NCI-H1048 (cell line): ENCODE measurements around the gene KLHL30.

ENCODE experiments used
- DNase-seq: peaks from one replicate; lab custom pipeline; 2025; lab: John Stamatoyannopoulos, UW

Gene KLHL30

GRCh38 chr2:238138331-238139195 lies at the start of gene KLHL30:
KLHL30 (plus strand) TSS chr2:238138668; CDS start chr2:238140755, 2,087 bp downstream.
- DNase-seq: no peak

GRCh38 chr2:238090887-238091286 lies 47.6 kb upstream of the KLHL30 start:
- no peak for DNase-seq

- DNase-seq: no peak
Measured at GRCh38 chr2:238091436-238092060, 46.9 kb upstream of the KLHL30 start.

GRCh38 chr2:238092486-238093035 lies 45.9 kb upstream of the KLHL30 start:
- DNase-seq: no peak

GRCh38 chr2:238093181-238094140 lies 45.0 kb upstream of the KLHL30 start:
- no peak for DNase-seq

GRCh38 chr2:238094438-238095022 lies 43.9 kb upstream of the KLHL30 start:
- DNase-seq: no peak

- no peak for DNase-seq
Measured at GRCh38 chr2:238095143-238095542, 43.3 kb upstream of the KLHL30 start.

GRCh38 chr2:238096311-238097011 lies 42.0 kb upstream of the KLHL30 start:
- no peak for DNase-seq

GRCh38 chr2:238097201-238097987 lies 41.1 kb upstream of the KLHL30 start:
- no peak for DNase-seq

- peak; percentile 62 for DNase-seq
Measured at GRCh38 chr2:238097988-238098871, 40.2 kb upstream of the KLHL30 start.

- peak; percentile 18 for DNase-seq
Measured at GRCh38 chr2:238098901-238099713, 39.4 kb upstream of the KLHL30 start.

GRCh38 chr2:238099714-238100048 lies 38.8 kb upstream of the KLHL30 start:
- DNase-seq: no peak

- no peak for DNase-seq
Measured at GRCh38 chr2:238100049-238100820, 38.2 kb upstream of the KLHL30 start, which contains the start of gene ESPNL. ESPNL (plus strand) TSS chr2:238100340; CDS start chr2:238100420, 80 bp downstream.

- DNase-seq: no peak
Measured at GRCh38 chr2:238100821-238101771, 37.4 kb upstream of the KLHL30 start.

- no peak for DNase-seq
Measured at GRCh38 chr2:238101891-238102841, 36.3 kb upstream of the KLHL30 start.
